Mucosa of descending colon (tissue), 3 donors: ENCODE results near the gene TACO1. TPM values are rescaled to one million over a fixed set of nuclear protein-coding genes. Genes with fewer than 3 reads are reported as not detected.

Experiments
- ATAC-seq: fragments of 200-7000 bp; cut with Tn5 transposase; one replicate; pipeline ENCODE4 v1.9.1; 2020; ENCODE audit warnings: mild to moderate bottlenecking, moderate library complexity
- DNase-seq, 3 donors: peaks; one replicate each; pipeline ENCODE4 v3.0.0-alpha.2; 2020
- H3K36me3 ChIP-seq: fragments of 200-600 bp; one replicate; pipeline ENCODE4 v1.8.0; 2021; ENCODE audit warnings: low read depth, mild to moderate bottlenecking
- H3K4me1 ChIP-seq: fragments of 200-600 bp; one replicate; pipeline ENCODE4 v1.8.0; 2021; ENCODE audit warnings: low read depth, mild to moderate bottlenecking
- H3K4me3 ChIP-seq: fragments of 200-600 bp; one replicate; pipeline ENCODE4 v1.8.0; 2021; ENCODE audit warnings: mild to moderate bottlenecking
- H3K9me3 ChIP-seq: fragments of 200-600 bp; one replicate; pipeline ENCODE4 v1.8.0; 2021; ENCODE audit warnings: mild to moderate bottlenecking
- intact Hi-C, 2 donors: fragments of 100-400 bp; cut with DNase I in 1 of 2; cut with micrococcal nuclease in 1 of 2; formaldehyde crosslinking; loops; one replicate each; pipeline versions ENCODE4 v1.11.0 to v1.11.1; 2022; cut with DNase I, micrococcal nuclease
- total RNA-seq, 3 donors: library from RNA; stranded (reverse); fragmentation: NEBNext Ultra II Directional in 2 of 3; extraction: Animal tissue kit (Norgen Biotek cat#: 25700) in 2 of 3; gene quantifications; one replicate each; pipeline versions ENCODE4 v1.2.1 to v1.2.4, GENCODE V29; 2021 to 2023
- TF ChIP-seq, protein P1 (sequence below): fragments of 200-600 bp; IDR thresholded peaks from one replicate; pipeline ENCODE4 v1.8.0; 2022; ENCODE audit warnings: antibody characterized with exemption, mild to moderate bottlenecking
- donor health status: DM: no; HTN: no; CAD: no; lungs with moderate emphysema.
- donor health status: DM: no; HTN: no; CAD: no.
- donor health status: DM: no; HTN: yes; CAD: no.

Gene TACO1
- total RNA-seq, 3 donors from 2014 or later: 21.7 to 34.4 (median 29.7) TPM

DNA sequence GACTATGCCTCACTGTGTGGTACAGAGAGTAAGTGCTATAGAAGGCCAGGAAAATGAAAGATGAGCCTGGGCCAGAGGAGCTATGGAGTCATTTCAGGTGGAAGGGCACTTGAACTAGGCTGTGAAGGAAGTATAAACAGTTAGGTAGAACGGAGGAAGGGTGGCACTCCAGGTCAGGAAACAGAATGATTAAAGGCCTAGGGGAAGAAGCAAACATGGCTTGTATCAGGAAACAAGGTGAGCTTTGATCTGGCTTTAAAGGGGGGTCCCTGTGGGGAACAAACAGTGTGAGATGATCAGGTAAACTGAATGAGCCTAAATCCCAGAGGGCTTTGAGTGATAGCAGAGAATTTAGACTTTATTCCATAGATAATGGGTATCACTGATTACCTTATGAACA lies 38.4 kb downstream of the TACO1 start:
- H3K4me3 ChIP-seq: no peak overlapping the region
- no peak for ATAC-seq
- DNase-seq: no peak
- H3K9me3 ChIP-seq: no peaks in the 10 kb centered on the region
- intact Hi-C loops: no loop called here
- TF ChIP-seq, protein P1, sequence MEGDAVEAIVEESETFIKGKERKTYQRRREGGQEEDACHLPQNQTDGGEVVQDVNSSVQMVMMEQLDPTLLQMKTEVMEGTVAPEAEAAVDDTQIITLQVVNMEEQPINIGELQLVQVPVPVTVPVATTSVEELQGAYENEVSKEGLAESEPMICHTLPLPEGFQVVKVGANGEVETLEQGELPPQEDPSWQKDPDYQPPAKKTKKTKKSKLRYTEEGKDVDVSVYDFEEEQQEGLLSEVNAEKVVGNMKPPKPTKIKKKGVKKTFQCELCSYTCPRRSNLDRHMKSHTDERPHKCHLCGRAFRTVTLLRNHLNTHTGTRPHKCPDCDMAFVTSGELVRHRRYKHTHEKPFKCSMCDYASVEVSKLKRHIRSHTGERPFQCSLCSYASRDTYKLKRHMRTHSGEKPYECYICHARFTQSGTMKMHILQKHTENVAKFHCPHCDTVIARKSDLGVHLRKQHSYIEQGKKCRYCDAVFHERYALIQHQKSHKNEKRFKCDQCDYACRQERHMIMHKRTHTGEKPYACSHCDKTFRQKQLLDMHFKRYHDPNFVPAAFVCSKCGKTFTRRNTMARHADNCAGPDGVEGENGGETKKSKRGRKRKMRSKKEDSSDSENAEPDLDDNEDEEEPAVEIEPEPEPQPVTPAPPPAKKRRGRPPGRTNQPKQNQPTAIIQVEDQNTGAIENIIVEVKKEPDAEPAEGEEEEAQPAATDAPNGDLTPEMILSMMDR: no peak
- H3K4me1 ChIP-seq: no peaks in the 10 kb centered on the region
- H3K36me3 ChIP-seq: no peaks in the 10 kb centered on the region

DNA sequence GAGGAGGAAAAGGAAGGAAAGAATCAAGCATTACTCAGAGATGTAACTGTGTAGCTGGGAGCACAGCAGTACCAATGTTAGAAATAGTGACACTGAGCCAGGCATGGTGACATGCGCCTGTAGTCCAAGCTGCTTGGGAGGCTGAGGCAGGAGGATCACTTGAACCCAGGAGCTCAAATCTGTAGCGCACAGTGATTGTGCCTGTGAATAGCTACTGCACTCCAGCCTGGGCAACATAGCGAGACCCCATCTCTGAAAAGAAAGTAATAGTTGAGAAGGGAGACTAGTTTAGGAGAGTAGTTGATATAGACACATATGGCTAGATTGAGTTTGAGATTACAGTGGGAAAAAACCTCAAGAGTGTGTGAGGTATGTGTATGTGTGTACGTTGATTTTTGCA lies 39.3 kb downstream of the TACO1 start:
- DNase-seq (no peak), ATAC-seq (no peak)
- Histone ChIP-seq H3K4me1 (no peaks in the 10 kb centered on the region), H3K36me3 (no peaks in the 10 kb centered on the region), H3K4me3 (no peak overlapping the region), H3K9me3 (no peaks in the 10 kb centered on the region)
- TF ChIP-seq, protein P1: no peak
- intact Hi-C loops: no loop called here

DNA sequence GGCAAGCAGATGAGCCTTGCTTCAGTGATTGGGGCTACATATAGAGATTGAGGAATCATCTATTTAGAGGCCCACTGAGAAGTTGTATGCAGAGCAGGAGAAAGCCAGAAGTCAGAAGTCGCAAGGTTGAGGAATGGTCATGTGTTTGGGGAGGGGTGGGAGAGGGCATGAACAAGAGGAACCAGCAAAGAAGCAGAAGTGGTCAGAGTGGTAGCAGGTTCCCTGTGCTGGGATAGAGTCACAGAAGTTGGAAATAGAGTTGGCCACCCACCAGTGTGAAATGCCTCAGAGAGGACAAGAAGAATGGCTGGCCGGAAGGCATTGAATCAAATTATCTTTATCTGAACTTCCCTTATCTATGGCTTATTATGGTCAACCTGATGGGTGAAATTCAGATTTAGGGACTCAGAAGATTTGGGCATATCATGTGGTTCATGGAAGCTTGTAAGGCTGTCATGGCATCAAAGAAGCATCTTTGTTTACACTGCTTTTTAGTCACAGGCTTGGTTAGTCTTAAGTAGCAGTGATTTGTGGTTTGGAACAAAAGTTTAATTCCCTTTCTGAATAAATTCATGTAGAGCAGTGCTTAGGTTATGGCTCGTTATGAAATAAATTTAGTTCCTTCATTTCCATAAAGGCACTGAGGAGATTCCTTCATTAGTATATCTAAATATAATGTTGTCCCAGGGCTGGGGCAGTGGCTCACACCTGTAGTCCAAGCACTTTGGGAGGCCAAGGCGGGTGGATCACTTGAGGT lies 41.2 kb downstream of the TACO1 start:
- DNase-seq (peak in 1 of 3 donors; percentile 49), ATAC-seq (peak; percentile 57)
- Histone ChIP-seq H3K9me3 (no peaks in the 10 kb centered on the region), H3K4me3 (no peak overlapping the region), H3K36me3 (no peaks in the 10 kb centered on the region), H3K4me1 (no peaks in the 10 kb centered on the region)
- TF ChIP-seq, protein P1: no peak
- intact Hi-C loops: no loop called here

DNA sequence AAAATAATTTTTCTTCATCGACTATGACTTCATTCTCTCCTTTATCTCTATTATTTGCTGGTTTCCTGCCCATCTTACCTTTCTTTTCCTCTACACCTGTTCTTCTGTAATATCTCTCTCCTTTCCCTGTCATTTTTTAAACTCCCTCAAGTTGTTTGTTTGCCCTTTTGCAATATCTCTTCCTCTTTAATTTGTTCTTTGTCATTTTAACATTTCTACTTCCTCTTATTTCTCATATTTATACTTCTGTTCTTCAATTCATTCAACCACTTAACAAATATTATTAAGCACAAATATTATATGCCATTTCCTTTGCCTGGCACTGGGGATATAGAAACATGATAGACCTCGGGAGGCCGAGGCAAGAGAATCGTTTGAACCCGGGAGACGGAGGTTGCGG lies 44.2 kb downstream of the TACO1 start:
- no peak overlapping the region for H3K4me3 ChIP-seq
- ATAC-seq: no peak
- intact Hi-C loops: no loop called here
- no peaks in the 10 kb centered on the region for H3K36me3 ChIP-seq
- TF ChIP-seq, protein P1: no peak
- no peak for DNase-seq
- no peaks in the 10 kb centered on the region for H3K4me1 ChIP-seq
- no peaks in the 10 kb centered on the region for H3K9me3 ChIP-seq

DNA sequence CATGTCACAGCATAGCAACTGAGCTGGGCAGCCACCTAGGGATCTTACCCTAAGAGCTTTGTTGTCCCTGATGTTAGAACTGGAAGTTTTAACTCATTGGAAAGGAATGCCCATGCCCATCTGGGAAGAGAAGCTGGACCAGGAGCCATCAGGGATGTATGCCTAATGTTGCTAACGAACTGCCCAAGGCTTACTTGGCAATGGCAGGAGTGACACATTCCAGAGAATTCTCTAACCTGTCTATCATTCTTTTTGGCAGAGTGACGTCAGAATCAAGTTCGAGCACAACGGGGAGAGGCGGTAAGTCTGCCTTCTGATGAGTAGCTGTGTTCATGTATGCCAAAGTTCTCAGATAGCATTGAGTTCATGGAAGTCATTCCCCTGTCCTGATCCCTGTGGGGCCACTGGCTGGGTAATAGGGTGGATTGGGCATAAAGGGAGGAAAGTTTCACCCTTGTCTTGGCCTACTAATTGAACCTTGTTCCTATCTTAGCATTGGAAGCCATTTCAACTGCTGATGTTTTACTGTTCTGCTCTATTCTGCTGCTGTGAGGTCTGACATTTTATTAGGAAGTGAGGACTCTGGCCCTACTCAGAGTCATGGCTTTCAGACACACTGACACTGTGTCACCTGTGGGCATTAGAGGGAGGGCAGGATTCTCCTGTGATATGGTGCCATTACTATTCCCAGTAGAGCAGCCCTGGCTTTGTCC lies 45.2 kb downstream of the TACO1 start:
- TF ChIP-seq, protein P1: no peak
- ATAC-seq: peak; percentile 24

More for the DNA sequence above, 45.2 kb downstream of the TACO1 start:
- DNase-seq: no peak
- Histone ChIP-seq H3K4me1 (no peaks in the 10 kb centered on the region), H3K9me3 (no peaks in the 10 kb centered on the region), H3K4me3 (no peak overlapping the region), H3K36me3 (no peaks in the 10 kb centered on the region)
- intact Hi-C loops: no loop called here
